HG03575 (cell line): ENCODE measurements around the gene TSPEAR.
"Not testable (repeated sequence)": the region's sequence is repeated elsewhere in the genome, so short reads cannot be mapped to it uniquely, and the experiment has no call there.

ENCODE experiments used
- ATAC-seq: cut with Tn5 transposase; IDR thresholded peaks from one replicate; pipeline ENCODE4 v1.9.1; 2021; ENCODE audit not compliant: unreplicated experiment, insufficient number of reproducible peaks, low FRiP score; ENCODE audit errors: extremely low read depth

TSPEAR gene

DNA sequence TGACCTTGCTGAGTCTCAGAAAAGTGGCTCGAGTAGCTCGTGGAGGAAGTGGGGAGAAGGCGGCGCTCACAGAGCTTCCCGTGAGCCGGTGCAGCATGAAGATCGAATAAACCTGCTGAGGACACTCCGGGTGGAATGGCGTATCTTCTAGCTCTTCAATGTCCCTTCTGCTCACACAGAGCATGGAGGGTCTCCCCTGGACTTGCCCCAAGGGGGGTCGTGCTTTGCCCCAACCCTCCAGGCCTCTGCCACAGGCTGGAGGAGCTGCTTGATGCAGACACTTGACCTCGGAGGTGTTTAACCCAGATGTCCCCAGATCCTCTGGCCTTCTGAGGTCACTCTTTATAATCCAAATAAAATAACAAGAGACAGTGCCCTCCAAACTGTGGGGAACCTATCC, 16.6 kb downstream of the TSPEAR start:
- ATAC-seq: no peak

DNA sequence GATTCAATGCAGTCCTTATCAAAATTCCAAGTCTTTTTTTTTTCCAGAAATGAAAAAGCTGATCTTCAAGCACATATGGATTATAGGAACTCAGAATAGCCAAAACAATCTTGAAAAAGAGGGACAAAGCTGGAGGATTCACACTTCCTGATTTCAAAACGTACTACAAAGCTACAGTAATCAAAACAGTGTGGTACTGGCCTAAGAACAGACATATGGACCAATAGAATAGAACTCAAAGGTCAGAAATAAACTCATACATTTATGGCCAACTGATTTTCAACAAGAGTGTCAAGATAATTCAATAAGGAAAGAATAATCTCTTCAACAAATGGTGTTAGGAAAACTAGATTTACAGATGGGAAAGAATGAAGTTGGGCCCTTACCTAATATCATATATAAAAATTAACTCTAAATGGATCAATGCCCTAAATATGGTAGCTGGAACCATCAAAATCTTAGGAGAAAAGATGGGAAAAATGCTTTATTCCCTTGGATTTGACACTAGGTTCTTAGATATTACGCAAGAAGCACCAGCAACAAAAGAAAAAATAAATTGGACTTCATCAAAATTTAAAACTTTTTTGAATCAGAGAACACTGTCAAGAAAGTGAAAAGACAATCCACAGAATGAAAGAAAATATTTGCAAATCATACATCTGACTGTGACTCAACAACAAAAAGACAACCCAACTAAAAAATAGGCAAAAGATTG, 18.4 kb downstream of the TSPEAR start:
- ATAC-seq: no peak

DNA sequence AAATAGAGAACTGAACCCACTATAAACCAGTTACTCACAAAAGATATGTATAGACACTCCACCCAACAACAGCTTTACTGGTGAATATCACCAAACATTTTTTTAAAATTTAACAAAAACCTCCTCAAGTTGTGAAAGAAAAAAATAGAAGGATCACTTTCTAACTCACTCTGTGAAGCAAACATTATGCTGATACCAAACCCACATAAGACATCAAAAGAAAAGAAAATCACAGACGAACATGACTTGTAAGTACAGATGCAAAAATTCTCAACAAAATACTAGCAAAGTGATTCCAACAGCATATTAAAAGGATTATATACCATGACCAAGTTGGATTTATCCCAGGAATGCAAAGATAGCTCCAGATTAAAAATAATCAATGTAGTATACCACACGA, 19.7 kb downstream of the TSPEAR start:
- no peak for ATAC-seq

DNA sequence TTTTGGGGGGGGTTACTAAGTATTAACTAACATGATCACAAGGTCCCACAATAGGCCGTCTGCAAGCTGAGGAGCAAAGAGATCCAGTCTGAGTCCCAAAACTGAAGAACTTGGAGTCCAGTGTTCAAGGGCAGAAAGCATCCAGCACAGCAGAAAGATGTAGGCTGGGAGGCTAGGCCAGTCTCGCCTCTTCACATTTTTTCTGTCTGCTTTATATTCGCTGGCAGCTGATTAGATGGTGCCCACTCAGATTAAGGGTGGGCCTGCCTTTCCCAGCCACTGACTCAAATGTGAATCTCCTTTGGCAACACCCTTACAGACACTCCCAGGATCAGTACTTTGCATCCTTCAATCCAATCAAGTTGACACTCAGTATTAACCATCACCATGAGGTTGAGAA, 21.6 kb downstream of the TSPEAR start:
- ATAC-seq: not testable (repeated sequence)

DNA sequence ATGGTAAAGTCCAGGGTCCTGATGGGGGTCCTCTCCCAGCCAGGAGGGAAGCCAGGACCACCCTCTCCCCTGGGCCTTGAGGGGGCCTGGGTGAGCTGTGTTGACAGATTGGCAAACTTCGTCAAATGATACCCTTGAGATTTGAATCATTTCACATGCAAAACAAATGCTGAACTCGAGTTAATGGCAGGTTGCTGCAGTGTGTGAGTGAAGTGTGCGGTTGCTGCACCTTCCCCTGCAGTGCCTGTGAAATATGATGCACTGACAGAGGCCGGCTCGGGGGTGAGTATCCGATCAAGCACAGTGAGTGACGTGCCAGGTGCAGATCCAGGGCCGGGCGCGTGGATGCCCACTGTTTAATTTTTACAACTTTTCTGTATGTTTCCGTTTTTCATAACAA, 23.7 kb downstream of the TSPEAR start:
- no peak for ATAC-seq

DNA sequence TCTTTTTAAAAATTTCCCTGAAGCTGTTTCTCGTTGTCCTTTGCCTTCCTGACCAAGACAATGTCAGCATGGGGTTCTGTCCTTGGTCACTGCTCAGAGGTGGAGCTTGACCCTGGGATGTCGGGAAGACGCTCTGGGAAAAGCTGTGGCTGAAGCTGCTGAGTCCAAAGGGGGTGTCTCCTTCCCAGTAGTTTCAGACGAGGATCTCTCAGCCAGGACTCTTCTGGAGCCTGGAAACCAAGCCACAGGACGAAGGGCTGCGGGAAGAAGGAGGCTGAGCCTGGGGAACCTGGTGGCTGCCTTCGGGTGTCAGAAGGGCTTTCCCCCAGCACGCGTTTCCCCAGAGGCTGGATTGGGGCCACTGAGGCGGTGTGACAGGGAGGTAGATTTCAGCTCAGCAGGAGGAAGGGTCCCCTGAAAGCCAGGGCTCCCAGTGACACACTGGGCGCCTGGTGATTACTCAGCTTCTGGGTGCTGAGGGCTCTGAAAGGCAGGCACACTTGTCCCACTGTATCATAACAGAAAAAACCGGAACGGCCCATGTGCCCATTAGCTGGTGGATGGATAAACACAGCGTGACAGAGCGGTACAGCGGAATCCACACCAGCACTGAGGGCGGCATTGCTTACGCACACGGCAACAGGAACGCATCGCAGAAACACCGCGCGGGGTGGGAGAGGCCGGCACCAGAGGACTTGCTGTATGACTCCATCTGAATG, 24.4 kb downstream of the TSPEAR start:
- ATAC-seq: no peak

DNA sequence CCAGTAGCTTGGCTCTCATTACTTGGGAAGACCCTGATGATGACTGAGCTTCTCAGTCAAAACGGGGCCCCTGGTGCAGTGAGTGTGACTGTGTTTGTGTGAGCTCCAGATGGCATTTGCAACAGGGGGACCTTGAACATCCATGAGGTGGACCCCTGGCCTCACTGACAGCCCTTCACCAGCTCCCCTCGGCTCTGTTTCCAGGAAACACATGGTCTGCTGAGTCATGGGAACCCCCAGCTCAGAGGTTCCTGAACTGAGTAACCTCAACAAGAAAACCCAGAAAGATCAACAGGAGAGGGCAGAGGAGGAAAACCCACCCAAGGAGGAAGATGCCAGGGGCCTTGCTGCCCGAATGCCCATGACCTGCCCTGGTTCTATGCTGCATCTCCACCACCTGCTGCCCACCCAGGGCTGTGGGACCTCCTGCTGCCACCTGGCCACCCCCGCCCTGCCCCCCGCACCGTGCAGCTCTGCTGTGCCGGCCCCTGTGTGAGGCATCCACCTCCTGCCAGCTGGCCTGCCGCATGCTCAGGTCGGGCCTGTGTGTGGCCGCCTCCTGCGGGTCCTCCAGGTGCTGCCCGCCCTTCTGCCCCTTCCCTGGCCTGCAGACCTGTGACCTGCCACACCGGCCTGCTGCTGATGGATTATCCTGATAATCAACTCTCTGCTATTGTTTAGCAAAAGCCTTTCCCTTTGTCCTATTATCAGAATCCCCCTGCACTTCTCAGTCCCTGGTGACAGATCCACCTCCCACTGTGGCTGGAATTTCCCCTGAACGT, 25.2 kb downstream of the TSPEAR start:
- ATAC-seq: no peak

DNA sequence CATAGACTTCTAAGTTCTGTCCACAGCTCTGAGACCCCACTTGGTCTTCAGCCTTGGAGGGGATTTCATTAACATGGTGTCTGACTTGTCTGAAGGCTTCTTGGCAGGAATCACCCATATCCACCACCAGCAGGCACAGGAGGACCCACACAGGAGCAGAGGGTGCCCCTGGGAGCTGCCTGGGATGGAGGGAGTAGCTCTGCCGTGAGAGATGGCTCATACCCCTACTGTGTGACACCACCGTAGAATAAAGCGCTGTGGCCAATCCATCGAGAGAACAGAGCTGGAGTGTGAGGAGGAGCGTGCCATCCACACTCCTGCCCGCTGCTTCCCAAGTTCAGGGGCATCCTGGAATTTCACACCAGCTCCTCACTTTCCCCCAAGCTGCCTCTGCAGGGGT, 26.3 kb downstream of the TSPEAR start:
- ATAC-seq: not testable (repeated sequence)

DNA sequence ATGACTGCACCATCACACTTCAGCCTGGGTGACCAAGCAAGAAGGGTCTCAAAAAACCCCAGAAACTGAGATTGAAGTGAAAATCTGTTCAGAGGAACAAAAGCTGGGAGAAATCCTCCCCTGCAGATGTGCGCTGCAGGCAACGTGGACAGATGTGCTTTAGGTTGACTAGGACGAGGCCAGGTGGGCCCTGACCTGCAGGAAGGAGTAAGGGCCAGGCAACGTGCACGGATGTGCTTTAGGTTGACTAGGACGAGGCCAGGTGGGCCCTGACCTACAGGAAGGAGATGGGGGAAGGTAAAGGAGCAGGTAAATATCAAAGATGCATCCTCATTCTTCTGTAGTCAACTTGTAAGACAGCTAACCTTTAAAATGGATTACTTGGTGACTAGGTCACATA, 26.9 kb downstream of the TSPEAR start:
- ATAC-seq: no peak

DNA sequence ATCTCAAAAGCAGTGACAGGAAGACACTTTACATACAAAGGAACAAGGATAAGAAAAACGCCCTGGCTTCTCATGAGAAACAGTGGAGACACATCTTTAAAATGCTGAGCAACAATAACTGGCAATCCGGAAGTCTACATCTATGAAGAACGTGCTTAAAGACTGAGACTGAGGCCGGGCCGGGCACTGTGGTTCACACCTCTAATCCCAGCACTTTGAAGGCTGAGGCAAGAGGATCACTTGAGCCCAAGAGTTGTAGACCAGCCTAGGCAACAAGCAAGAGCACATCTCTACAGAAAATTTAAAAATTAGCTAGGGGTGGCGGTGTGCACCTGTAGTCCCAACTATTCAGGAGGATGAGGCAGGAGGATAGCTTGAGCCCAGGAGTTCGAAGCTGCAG, 27.3 kb downstream of the TSPEAR start:
- ATAC-seq: no peak

DNA sequence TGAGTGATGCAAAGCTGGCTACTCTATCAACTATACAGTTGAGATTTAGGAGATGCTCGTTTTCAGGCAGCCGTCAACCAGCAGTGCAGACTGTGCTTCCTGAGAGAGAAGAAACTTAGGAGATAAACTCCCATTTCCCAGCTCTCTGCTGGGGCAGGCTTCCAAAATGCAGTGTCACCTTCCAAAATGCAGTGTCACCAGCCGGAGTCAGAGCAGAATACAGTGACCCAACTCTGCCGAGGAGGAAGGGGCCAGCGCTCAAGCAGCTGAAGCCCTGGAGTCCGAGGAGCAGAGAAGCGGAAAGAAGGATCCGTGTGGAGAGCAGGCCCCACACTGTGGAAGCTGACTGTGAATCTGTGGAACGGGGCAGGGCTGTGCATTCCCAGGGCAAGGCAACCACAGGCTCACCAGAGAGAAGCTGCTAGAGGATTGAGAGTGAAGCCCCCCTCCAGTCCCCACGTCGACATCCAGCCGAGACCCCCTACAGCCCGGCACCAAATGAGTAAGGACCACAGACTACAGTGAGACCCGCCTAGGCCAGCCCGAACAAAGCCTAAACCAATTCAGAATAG, 28.7 kb downstream of the TSPEAR start:
- no peak for ATAC-seq

DNA sequence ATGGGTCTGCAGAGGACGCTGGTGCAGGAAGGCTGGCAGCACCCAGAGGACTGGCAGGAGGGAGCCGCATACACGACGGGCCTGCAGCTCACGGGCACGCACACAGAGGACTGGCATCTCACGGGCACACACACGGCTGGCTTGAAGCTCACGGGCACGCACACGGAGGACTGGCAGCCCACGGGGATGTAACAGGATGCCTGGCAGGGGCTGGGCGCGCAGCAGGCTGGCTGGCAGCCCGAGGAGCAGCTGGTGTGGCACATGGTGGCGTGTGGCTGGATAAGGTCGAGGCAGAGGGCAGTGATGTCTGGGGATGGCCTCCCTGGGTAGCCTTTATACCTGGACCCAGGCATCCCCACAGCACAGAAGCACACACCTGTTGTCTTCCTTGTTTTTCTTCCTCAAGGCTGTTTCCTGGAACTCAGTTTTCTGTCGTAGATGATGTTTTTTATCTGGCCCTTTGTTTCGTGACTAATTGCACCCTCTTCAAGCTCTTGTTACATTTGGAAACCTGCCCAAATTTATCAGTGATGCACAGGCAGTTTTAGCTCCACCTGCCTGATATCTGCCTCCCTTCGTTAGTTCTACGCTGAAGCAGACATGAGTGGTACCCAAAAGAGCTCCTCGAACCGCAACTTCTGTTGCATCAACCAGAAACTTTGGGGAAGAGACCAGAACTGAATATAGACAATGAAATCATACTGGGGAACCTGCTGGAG, 29.4 kb downstream of the TSPEAR start, which contains the start of gene KRTAP12-1:
Gene KRTAP12-1 (minus strand): TSS at position 303 of the 719 bp plus-strand sequence. CDS start 40 bp downstream, at position 263.
- ATAC-seq: no peak

DNA sequence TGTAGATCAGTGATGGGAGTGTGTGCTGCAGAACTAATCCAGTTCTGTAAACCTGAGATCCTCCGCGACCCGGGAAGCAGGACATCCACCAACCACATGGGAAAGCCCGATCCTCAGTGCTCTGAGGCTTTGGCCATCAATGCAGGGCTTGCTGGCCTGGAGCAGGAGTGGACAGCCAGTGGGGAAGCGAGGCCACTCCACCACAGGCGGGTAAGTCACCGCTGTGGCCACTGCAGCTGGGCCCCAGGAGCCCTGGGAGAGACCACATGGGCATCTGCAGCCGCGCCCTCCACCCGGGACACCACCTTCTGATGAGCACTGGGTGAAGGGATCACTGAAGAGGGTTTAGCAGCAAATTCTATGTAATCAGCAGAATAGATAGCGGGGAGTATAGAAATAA, 30.2 kb downstream of the TSPEAR start:
- ATAC-seq: no peak

DNA sequence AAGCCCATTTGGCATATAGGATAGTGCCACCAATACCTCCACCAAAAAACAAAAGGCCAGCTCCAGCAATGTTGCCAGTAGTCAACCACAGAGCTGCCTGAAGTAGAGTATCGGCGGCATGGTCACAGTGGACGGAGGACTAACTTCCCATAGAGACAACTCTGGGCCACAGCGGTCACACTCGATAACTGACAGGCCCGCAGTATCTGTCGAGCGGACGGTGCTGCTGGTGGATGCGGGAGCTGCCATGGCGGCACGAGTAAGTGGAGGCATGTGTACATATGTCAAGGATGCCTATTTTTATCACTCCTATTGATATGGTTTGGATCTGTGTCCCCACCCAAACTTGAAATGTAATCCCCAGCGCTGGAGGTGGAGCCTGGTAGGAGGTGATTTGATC, 33.5 kb downstream of the TSPEAR start:
- no peak for ATAC-seq

DNA sequence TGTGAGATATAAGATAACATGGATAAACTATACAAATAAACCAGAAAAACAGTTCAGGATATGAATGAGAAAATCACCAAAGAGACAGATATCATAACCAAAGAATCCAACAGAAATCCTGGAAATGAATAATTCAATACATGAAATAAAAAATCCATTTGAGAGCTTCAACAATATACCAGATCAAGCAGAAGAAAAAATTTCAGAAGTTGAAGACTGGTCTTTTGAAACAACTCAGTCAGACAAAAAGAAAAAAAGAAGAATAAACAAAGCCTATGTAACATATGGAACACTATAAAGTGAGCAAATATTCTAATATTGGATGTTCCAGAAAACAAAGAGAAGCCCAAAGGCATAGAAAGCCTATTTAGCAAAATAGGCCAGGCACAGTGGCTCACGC, 39.5 kb downstream of the TSPEAR start:
- ATAC-seq: no peak

DNA sequence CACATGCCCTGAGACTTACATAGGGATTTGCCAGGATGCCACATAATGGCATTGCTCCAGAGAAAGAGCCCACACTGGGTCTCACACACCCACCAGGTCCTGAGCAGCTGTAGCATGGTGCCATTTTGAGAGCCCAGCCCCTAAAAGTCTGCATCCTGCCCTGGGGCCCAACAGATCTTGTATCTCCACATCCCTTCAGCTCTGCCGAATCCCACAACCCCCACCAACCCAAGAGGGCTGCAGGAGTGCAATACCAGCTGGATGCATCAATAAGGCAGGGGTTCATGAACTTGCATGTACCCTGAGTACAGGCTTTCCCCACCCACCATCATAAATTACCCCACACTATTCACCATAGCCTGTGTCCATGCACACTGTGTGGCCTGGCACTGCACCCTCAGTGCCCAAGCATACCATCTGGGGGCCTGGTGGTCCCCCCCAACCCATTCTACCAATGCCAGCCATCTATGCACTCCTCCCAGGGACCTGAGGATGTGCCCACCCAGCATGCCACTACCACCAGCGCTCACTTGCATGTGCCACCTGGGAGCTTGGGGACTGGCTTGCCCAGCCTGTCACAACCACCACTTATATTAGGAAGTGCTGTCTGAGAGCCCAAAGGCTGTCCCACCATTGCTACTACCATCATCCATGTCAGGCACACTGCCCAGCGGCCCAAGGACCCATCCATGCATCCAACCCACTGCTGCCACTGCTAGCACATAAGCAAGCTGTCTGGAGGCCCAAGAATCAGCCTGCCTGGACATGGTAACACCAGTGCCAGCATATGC, 40.5 kb downstream of the TSPEAR start:
- no peak for ATAC-seq

DNA sequence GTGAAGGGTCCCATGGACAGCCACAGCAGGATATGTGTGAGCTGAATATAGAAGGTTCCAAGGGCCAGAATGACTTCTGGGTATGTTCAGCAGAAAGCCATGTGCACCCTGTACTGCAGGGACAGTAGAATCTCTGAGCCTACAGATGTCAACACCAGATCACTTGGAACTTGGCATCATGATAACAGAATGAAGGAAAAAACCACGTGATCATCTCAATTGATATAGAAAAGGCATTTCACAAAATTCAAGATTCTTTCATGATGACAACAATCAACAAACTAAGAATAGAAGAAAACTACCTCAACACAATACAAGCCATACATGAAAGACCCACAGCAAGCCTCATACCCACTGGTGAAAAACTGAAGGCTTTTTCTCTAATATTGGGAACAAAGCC, 43.8 kb downstream of the TSPEAR start:
- no peak for ATAC-seq
